Neural progenitor cell (in vitro differentiated cells): ENCODE measurements around the gene YIPF6.

Experiments used
- CTCF ChIP-seq: fragments of 200-600 bp; sonication (generic); IDR thresholded peaks from 2 replicates; pipeline ENCODE4 v1.5.1; 2017; ENCODE audit warnings: antibody characterized with exemption, mild to moderate bottlenecking
- EZH2 ChIP-seq: fragments of 200-600 bp; sonication (generic); IDR thresholded peaks from 2 replicates; pipeline ENCODE4 v1.6.1; 2017; ENCODE audit warnings: antibody characterized with exemption, mild to moderate bottlenecking, moderate library complexity

GRCh38 chrX:68498044-68498507, 775 bp upstream of the YIPF6 start:
- peak; percentile 30 for TF ChIP-seq CTCF
- no peak for TF ChIP-seq EZH2
